Ecto neural progenitor cell (in vitro differentiated cells): ENCODE data around the gene ANKMY2.
"Not testable (repeated sequence)": the region's sequence is repeated elsewhere in the genome, so short reads cannot be mapped to it uniquely, and the experiment has no call there.

Source experiments
- DNase-seq: peaks from one replicate; pipeline ENCODE4 v3.0.0-alpha.2; 2018; ENCODE audit warnings: low spot score

The ANKMY2 gene

GRCh38 chr7:16626388-16626787 is 19.2 kb downstream of the ANKMY2 start:
- no peak for DNase-seq

DNA sequence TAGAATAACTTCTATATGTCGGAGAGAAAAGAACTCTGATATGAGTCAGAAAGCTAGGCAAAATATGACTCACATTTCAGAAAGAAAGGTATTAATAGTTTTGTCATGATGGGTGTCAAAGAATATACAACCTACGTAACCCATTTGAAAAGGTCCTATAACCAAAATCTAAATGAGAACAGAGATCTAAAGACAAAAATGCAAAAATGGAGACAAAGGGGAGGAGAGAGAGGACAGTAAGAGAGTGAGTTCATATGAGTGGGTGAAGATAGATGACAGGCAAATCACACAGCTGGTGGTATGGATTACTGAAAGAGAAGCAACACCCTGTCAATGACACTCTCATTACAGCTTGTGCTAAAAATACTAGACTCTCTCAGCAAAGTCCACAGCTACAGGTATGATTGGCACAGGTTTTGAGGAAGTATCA is 25.6 kb downstream of the ANKMY2 start:
- no peak for DNase-seq

GRCh38 chr7:16616542-16616941 is 29.0 kb downstream of the ANKMY2 start:
- no peak for DNase-seq

GRCh38 chr7:16616122-16616521 is 29.4 kb downstream of the ANKMY2 start:
- DNase-seq: no peak

GRCh38 chr7:16615228-16615627 is 30.3 kb downstream of the ANKMY2 start:
- peak; percentile 45 for DNase-seq

DNA sequence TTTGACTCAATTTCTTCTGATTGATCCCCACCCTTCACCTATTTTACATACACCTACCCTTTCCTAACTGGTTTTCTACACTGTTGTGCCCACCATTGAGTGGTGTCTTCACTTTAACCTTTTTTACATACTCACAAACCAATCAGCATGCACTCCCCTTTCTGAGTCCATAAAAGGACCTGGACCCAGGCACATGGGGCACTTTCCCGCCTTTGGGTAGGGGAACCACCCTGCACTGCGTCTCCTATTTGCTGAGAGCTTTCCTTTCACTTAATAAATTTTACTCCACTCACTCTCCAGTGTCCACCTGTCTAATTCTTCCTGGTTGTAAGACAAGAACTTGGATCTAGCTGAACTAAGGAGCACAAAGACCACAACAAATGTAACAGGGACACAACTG is 33.8 kb downstream of the ANKMY2 start:
- DNase-seq: no peak

- DNase-seq: no peak
These were observed 35.6 kb downstream of the ANKMY2 start for GRCh38 chr7:16609842-16610450.

DNA sequence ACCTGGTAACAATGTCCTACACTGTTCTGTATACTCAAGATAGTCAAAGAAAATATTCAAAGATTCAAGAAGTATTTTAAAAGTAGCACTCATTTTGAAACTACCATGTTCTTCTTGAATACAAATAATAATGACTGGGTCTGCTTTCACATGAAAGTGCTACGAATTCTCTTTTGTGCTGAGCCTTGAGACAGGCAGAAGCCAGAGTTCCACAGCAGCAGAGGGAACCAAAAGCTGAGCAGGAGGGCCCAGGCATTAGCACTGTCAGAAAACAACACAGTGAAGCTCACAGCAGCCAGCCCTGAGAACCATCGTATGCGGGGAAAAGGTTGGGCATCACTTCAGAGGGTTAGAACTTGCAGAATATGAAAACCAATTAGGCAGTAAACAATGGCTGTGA is 38.9 kb downstream of the ANKMY2 start:
- DNase-seq: no peak

DNA sequence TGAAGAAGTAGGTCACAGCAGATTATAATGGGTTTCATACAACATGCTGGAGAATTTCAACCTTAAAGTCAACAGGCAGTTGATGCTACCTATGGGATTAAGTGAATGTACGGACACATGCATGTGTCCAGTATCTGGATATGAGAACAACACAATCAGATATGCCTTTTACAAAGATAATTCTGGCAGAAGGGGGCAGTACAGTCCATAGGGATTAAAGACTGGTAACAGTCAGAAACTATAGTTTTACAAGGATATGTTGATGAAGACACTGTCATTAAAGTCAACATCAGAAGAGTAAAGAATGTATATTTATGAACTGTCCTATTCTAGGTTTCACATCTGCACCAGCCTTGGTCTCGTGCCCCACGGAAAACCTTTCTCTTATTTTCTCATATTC is 41.5 kb downstream of the ANKMY2 start:
- no peak for DNase-seq

GRCh38 chr7:16603633-16604032 is 41.9 kb downstream of the ANKMY2 start:
- no peak for DNase-seq

DNA sequence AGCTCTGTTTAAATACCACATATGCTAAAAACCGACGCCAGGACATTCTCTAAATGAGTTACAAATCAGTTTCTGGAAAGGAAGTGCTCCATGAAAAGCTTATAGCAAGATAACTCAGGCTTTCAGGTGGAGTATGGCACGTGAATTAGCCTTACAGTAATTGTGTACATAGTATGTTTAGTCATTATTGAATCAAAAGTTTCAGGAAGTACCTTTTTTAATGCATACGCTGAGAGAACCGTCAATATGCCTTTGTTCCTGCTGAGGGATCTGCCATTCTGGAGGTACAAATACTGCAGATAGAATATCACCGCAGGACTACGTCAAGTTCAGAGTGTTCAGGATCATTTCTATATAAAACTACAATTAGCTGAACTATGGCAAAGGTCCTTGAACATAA is 45.7 kb downstream of the ANKMY2 start:
- DNase-seq: no peak

DNA sequence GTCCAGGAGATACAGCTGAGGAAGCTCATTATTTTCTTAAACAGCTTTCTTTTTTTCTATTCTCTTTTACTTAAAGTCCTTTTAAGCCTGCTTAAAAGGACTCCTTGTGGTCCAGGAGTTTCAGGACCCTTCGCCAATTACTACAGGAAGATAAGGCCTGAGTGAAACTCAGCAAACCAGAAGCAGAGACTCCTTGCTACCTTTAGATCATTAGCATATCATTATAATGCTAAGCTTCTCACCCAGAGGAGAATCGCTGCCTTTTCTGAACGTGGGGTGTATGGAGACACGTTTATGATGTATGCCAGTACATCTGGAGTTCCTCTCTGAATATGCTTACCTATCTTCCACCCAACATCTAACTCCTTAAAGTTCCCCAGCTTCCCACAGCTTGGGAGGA is 47.5 kb downstream of the ANKMY2 start:
- DNase-seq: no peak

GRCh38 chr7:16595596-16595995 is 50.0 kb downstream of the ANKMY2 start:
- not testable (repeated sequence) for DNase-seq

DNA sequence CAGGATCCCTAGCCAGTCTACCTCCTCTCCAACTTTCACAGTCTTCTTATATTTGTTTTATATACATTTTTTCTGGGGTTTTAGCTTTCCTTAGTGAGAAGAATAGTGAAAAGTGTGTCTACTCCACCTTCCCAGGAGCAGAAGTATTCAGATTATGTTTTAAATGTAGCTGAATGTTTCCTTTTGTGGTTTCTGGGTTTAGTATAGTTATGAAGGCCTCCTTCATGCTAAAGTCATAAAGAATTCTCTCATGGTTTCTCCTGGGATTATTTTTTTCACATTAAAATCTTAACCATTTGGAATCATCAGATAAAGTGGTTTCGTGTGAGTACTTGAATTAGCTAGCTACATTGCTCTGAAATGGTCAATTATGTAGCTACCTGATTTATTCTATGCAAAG is 50.9 kb downstream of the ANKMY2 start:
- no peak for DNase-seq

DNA sequence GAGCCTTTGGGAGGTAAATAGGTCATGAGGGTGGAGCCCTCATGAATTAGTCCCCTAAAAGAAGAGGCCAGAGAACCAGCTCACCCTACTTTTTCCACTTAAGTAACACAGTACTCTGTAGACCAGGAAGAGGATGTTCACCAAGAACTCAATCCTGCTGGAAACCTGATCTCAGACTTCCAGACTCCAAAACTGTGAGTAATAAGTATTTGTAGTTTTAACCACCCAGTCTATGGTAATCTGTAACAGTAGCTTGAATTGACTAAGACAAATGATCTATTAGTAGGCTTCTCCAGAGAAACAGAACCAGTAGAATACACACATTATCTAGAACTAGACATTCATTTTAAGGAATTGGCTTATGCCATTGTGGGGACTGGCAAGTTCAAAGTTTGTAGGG is 51.5 kb downstream of the ANKMY2 start:
- DNase-seq: no peak

- DNase-seq: no peak
These were observed 53.2 kb downstream of the ANKMY2 start for GRCh38 chr7:16592395-16592794.

DNA sequence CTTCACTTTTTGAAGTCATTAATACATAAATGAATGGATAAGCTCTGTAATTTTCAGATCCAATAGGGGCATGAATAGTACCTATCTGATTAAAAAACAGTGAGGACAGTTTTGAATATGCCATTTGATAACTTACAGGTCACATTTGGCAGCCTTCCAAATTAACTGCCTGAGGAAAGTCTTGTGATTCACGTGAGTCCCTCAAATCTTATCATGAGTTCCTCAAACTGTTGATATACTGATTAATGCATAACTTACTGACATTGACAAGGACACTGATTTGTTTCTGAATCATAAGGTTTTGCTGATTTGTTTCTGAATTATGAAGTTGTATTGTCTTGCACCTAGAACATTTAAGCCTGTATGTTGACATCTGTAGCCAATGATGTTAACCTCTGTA is 55.1 kb downstream of the ANKMY2 start:
- DNase-seq: no peak

GRCh38 chr7:16589881-16590280 is 55.7 kb downstream of the ANKMY2 start:
- no peak for DNase-seq

GRCh38 chr7:16587790-16588189 is 57.8 kb downstream of the ANKMY2 start:
- DNase-seq: peak; percentile 57

- DNase-seq: no peak
These were observed 58.4 kb downstream of the ANKMY2 start for GRCh38 chr7:16587129-16587528.

DNA sequence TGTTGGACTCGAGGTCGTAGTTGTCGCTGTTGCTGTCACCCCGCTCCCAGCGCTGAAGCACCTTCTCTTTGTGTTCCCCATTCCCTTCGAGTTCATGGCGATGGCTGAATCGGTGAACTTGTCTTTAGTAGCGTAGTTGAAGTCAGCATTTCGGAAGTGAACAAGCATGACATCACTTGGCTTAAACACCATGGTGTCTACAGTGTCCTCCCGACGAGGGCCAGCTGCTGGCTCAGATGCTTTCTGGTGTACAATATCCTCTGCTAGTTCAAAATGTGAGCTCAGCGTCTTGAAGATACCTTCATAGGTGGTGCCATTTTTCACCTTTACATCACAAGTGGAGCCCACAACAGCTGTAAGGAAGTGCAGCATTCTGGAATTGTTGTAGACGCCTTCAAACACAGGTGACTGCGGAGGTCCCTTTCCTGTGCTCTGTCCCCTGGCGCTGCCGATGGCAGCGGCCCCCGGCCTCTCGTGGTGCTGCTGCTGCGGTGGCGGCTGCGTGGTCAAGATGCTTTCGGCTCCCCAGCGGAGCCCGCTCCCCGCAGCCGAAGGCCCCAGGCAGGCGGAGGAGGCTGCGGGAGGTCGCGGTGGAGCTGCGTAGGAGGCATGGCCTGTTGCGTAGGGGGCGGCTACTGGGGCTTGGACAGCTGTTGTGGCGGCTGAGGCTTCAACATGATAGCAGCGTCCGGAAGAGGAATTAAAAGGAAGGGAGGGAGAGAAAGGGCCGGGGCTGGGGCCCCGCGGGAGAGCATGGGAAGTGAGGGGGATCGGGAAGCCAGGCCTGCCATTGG is 59.3 kb downstream of the ANKMY2 start:
- DNase-seq: no peak

DNA sequence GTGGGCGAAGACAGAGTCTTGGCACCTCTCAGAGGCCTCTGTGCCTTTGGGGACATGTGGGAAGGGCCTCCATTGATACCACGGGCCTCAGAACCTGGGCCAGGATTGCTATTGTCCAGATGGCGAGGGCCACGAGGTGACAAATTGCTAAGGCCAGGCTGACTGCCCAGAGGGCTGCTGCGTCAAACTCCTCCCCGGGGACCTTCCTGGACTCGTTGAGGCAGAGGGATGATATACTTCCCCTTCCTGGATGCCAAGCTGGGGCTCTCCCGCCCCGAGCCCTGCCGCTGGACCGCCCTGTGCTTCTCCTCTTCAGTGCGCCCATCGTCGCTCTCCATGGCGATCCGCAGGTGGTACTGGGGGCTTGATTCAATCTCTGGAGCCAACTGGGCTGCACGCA is 60.0 kb downstream of the ANKMY2 start:
- DNase-seq: no peak

GRCh38 chr7:16583834-16584233 is 61.7 kb downstream of the ANKMY2 start:
- no peak for DNase-seq

- no peak for DNase-seq
These were observed 64.3 kb downstream of the ANKMY2 start for GRCh38 chr7:16581286-16581685.
